DOHH2 (cell line): ENCODE results near the gene UBASH3B.

Experiments
- H3F3A ChIP-seq: fragments of 200-600 bp; sonication (generic), shearing (Covaris generic); 2 replicates; pipeline ENCODE4 v1.6.0; 2016; ENCODE audit warnings: antibody characterized with exemption, mild to moderate bottlenecking; ENCODE audit not compliant: control insufficient read depth, insufficient read depth
- H3K27ac ChIP-seq: fragments of 200-600 bp; sonication (generic); 2 replicates; pipeline ENCODE4 v1.5.1; 2014; ENCODE audit warnings: low read depth, mild to moderate bottlenecking, low read length, moderate library complexity
- H3K27me3 ChIP-seq: fragments of 200-600 bp; sonication (generic); 2 replicates; pipeline ENCODE4 v1.6.1; 2014; ENCODE audit warnings: mild to moderate bottlenecking, low read length, mixed read lengths; ENCODE audit not compliant: control insufficient read depth
- H3K36me3 ChIP-seq: fragments of 200-600 bp; sonication (generic); 2 replicates; pipeline ENCODE4 v1.6.1; 2014; ENCODE audit warnings: mild to moderate bottlenecking, low read length, moderate library complexity, mixed read lengths; ENCODE audit not compliant: control insufficient read depth
- H3K4me1 ChIP-seq: fragments of 200-600 bp; sonication (generic); 2 replicates; pipeline ENCODE4 v1.6.1; 2014; ENCODE audit warnings: mild to moderate bottlenecking, low read length, mixed read lengths; ENCODE audit not compliant: control insufficient read depth
- H3K4me2 ChIP-seq: fragments of 200-600 bp; sonication (generic); 2 replicates; pipeline ENCODE4 v1.6.0; 2014; ENCODE audit warnings: mild to moderate bottlenecking, low read length, moderate library complexity
- H3K4me3 ChIP-seq: fragments of 200-600 bp; sonication (generic); 2 replicates; pipeline ENCODE4 v1.5.1; 2014; ENCODE audit warnings: mild to moderate bottlenecking, low read length, mixed read lengths
- H3K79me2 ChIP-seq: fragments of 200-600 bp; sonication (generic); 2 replicates; pipeline ENCODE4 v1.6.1; 2014; ENCODE audit warnings: mild to moderate bottlenecking, low read length, mixed read lengths; ENCODE audit not compliant: control insufficient read depth
- H3K9me2 ChIP-seq: fragments of 200-600 bp; sonication (generic); replicated peaks from 2 replicates; pipeline ENCODE4 v1.6.1; 2014; ENCODE audit warnings: mild to moderate bottlenecking, low read length, mixed read lengths; ENCODE audit not compliant: control insufficient read depth
- H3K9me3 ChIP-seq: fragments of 200-600 bp; sonication (generic); 2 replicates; pipeline ENCODE4 v1.6.1; 2014; ENCODE audit warnings: antibody characterized with exemption, low read length, mixed read lengths; ENCODE audit not compliant: control insufficient read depth, insufficient read depth
- H4K20me1 ChIP-seq: fragments of 200-600 bp; sonication (generic); 2 replicates; pipeline ENCODE4 v1.6.0; 2014; ENCODE audit warnings: low read depth, mild to moderate bottlenecking, antibody characterized with exemption, low read length, moderate library complexity; ENCODE audit not compliant: control insufficient read depth, insufficient read depth
- EZH2phosphoT487 ChIP-seq: fragments of 200-600 bp; sonication (generic); IDR thresholded peaks from 2 replicates; pipeline ENCODE4 v1.6.1; 2017; ENCODE audit warnings: borderline replicate concordance, mild to moderate bottlenecking, antibody characterized with exemption, low read length, moderate library complexity, mixed read lengths
- TF ChIP-seq, protein P1 (sequence below): fragments of 200-600 bp; sonication (generic); IDR thresholded peaks from one replicate; pipeline ENCODE4 v1.5.1; 2014; ENCODE audit warnings: antibody characterized with exemption, mild to moderate bottlenecking, low read depth, low read length; ENCODE audit not compliant: poor library complexity, severe bottlenecking

The UBASH3B gene

DNA sequence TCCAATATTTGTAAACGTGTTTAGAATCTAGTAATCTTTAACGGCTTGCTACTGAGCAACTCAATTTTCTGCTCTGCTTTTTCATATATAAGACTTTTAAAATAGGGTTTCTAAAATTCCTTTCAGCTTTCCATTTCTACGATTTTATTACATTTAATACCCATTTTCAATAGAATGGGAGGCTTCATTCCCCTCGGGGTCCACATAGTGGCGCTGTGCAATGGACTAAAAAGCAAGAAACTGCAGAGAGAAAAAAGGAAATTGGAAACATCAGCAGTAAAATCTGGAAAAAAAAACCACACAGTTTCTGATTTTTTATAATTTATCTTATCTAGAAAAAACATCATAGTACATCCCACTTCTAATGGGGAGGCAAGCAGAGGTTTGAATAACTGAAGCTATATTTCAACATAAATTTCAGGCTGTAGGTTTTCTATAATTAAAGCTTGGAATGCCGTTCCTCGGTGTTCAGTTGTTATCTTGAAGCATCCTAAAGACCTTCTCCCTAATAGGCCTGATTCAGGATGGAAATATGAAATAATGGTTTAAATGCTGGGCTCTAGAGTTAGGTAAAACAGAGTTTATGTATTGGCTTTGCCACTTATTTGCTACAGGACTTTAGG lies 208.3 kb downstream of the UBASH3B start:
- no peaks in the 10 kb centered on the region for H3K9me3 ChIP-seq
- H4K20me1 ChIP-seq = no peaks in the 10 kb centered on the region
- H3K4me2 ChIP-seq = no peak overlapping the region
- no peaks in the 10 kb centered on the region for H3K4me1 ChIP-seq
- peaks cover 30% of the 10 kb centered on the region for H3K27me3 ChIP-seq
- H3K4me3 ChIP-seq = no peak overlapping the region
- H3K9me2 ChIP-seq = no peaks in the 10 kb centered on the region
- H3K36me3 ChIP-seq = no peaks in the 10 kb centered on the region
- H3F3A ChIP-seq = no peaks in the 10 kb centered on the region
- TF ChIP-seq, protein P1, sequence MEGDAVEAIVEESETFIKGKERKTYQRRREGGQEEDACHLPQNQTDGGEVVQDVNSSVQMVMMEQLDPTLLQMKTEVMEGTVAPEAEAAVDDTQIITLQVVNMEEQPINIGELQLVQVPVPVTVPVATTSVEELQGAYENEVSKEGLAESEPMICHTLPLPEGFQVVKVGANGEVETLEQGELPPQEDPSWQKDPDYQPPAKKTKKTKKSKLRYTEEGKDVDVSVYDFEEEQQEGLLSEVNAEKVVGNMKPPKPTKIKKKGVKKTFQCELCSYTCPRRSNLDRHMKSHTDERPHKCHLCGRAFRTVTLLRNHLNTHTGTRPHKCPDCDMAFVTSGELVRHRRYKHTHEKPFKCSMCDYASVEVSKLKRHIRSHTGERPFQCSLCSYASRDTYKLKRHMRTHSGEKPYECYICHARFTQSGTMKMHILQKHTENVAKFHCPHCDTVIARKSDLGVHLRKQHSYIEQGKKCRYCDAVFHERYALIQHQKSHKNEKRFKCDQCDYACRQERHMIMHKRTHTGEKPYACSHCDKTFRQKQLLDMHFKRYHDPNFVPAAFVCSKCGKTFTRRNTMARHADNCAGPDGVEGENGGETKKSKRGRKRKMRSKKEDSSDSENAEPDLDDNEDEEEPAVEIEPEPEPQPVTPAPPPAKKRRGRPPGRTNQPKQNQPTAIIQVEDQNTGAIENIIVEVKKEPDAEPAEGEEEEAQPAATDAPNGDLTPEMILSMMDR = peak; percentile 75
- TF ChIP-seq EZH2phosphoT487 = no peak
- no peaks in the 10 kb centered on the region for H3K79me2 ChIP-seq
- no peak overlapping the region for H3K27ac ChIP-seq
